Left cardiac atrium (tissue), 4 donors: Measurements from ENCODE around the gene PSMD13. TPM values are rescaled to one million over a fixed set of nuclear protein-coding genes. Genes with fewer than 3 reads are reported as not detected.
"Not testable (repeated sequence)": the region's sequence is repeated elsewhere in the genome, so short reads cannot be mapped to it uniquely, and the experiment has no call there.

Experiments
- ATAC-seq, 2 donors: fragments of 200-7000 bp; cut with Tn5 transposase; one replicate each; pipeline ENCODE4 v1.9.1; 2020; ENCODE audit warnings: mild to moderate bottlenecking in 2 of 2, moderate library complexity in 2 of 2
- DNase-seq: peaks from one replicate; pipeline ENCODE4 v3.0.0-alpha.2; 2020
- intact Hi-C, 2 donors: fragments of 100-400 bp; cut with DNase I; formaldehyde crosslinking; loops; one replicate each; pipeline versions ENCODE4 v1.14.1 to v1.15.1; 2022 to 2023
- total RNA-seq, 2 donors: library from RNA; stranded (reverse); fragmentation: NEBNext Ultra II Directional; extraction: Animal tissue kit (Norgen Biotek cat#: 25700); gene quantifications; one replicate each; pipeline ENCODE4 v1.2.1, GENCODE V29; 2021
- donor health status: DM: no; HTN: yes; CAD: no.
- donor health status: DM: no; HTN: yes; CAD: no; lungs with severe emphysema.
- donor health status: DM: yes; HTN: yes; CAD: no.
- donor health status: Dilated cardiomyopathy.

PSMD13 gene
- total RNA-seq, 2 donors from 2014 or later: 75.5 to 87.3 TPM

DNA sequence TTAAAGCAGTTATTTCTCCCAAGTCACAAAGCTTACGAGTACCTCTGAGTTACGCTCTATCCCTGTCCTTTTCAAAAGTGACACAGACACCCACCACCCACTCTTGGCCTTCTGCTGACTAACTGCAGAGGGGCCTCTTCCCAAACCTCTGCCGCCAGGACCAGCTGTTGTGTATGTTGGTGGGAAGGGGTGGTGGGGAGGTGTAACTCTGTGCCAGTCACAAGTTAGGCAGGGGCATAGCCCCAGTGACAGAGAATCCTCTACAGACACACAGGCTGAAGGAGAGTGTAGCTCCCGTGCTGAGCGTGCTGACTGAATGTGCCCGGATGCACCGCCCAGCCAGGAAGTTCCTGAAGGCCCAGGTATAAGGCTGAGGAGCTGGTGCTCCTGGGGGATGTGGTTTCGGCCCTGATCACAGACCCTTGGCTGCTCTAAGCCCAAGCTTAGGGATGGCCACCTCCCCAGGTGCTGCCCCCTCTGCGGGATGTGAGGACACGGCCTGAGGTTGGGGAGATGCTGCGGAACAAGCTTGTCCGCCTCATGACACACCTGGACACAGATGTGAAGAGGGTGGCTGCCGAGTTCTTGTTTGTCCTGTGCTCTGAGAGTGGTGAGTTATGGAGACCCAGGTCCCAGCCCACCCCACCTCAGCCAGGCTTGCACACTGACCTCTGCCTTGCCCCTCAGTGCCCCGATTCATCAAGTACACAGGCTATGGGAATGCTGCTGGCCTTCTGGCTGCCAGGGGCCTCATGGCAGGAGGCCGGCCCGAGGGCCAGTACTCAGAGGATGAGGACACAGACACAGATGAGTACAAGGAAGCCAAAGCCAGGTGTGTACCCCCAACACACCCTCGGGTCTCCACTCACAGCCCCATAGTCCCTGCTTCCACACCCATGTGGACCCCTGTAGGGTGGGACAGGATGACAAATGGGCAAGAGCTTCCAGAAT is 24.4 kb upstream of the PSMD13 start:
- intact Hi-C loops: no loop called here
- no peak for ATAC-seq

DNA sequence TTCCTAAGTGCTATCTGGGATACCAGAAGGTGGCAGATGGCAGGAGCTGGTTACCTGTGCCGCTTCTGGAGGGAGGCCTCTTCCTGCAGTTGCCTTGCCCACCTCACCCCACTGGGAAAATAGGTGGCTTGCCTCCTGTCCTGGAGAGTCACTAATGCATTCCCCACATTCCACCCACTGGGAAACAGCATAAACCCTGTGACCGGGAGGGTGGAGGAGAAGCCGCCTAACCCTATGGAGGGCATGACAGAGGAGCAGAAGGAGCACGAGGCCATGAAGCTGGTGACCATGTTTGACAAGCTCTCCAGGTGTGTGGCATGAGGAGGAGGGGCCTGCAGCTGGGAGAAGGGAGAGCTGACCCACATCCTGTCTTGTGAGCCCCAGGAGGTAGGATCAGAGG is 23.7 kb upstream of the PSMD13 start:
- ATAC-seq (no peak), DNase-seq (no peak)
- intact Hi-C loops: no loop called here

More for the DNA sequence above, 24.4 kb upstream of the PSMD13 start:
- DNase-seq: no peak

DNA sequence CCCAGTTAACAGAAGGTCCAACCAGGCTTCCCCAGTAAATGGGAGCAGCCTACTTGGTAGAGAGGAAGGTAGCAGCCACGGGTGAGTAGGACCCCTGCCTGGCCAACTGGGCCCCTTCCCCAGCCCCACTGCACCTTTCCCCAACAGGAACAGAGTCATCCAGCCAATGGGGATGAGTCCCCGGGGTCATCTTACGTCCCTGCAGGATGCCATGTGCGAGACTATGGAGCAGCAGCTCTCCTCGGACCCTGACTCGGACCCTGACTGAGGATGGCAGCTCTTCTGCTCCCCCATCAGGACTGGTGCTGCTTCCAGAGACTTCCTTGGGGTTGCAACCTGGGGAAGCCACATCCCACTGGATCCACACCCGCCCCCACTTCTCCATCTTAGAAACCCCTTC is 22.7 kb upstream of the PSMD13 start:
- intact Hi-C loops: no loop called here
- DNase-seq: no peak

DNA sequence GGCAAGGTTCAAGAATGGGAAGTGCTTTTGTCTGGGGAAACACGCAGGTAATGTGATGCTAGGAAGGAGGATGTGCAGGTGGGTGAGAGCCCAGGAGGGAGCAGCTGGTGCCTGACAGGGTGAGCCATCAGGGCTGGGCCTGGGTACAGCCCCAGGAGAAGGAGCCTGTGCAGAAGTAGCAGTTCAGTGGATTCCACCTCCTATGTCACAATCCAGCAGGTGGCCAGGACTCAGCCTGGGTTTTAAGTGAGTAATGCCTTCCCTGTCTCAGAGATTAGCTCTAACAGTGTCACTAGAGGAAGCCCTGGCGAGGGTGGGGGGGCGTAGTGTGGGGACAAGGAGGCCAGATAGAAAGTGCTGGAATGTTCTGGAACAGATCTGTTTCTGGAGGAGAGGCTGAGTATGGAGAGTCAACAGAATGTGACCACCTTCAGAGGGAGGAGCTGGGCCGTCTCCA is 21.2 kb upstream of the PSMD13 start:
- intact Hi-C loops: no loop called here
- DNase-seq (no peak), ATAC-seq (no peak)

More for the DNA sequence above, 22.7 kb upstream of the PSMD13 start:
- ATAC-seq: no peak

DNA sequence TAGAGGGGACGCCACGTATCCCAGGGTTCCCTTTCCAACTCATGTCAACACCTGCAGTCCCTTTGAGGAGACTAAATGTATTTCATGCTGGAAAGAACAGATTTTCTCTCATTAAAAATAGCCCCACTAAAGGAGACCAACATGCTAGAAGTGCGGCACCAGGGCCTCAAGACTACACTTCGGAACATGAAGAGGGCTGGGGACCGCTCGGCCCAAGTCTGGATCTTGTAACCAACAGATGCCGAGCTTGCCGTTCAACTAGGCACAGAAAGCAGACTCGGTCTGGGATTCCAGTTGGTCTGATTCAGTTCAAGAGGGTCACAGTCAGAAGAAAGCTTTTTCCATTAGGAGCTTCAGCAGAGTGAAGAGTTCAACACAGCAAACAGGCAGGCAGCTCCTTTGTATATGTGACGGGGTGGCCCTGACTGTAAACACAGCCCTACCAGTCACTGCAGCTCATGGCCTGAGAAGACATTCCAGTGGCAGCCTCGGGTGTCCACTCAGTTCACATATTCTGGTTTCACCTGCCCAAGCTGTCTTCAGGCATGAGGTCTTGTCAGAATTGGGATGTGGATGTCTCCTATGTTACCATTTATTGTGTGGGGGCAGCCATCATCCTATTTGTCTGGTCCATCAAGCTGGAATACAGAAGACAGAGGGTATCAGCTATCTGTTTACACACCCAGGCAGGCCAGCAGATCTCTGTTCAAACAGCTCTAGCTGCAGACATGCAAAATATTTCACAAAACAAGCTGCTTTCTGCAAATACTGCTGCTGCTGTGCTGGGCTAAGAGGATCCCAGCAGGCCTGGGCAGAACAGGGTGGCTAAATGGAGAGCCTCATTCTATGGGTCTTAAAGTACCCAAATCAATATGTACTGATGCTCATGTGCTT is 20.4 kb upstream of the PSMD13 start:
- DNase-seq (no peak), ATAC-seq (no peak)
- intact Hi-C loops: no loop called here

DNA sequence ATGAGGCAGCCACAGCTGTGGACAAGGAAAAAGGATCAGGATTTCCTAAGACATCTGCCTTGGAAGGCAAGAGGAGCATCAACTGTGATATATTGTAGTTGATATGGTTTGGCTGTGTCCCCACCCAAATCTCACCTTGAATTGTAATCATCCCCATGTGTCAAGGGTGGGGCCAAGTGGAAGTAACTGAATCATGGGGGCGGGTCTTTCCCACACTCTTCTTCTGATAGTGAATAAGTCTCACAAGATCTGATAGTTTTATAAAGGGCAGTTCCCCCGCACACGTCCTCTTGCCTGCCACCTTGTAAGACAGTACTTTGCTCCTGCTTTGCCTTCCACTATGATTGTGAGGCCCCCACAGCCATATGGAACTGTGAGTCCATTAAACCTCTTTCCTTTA is 19.1 kb upstream of the PSMD13 start:
- DNase-seq (no peak), ATAC-seq (no peak)
- intact Hi-C loops: no loop called here

DNA sequence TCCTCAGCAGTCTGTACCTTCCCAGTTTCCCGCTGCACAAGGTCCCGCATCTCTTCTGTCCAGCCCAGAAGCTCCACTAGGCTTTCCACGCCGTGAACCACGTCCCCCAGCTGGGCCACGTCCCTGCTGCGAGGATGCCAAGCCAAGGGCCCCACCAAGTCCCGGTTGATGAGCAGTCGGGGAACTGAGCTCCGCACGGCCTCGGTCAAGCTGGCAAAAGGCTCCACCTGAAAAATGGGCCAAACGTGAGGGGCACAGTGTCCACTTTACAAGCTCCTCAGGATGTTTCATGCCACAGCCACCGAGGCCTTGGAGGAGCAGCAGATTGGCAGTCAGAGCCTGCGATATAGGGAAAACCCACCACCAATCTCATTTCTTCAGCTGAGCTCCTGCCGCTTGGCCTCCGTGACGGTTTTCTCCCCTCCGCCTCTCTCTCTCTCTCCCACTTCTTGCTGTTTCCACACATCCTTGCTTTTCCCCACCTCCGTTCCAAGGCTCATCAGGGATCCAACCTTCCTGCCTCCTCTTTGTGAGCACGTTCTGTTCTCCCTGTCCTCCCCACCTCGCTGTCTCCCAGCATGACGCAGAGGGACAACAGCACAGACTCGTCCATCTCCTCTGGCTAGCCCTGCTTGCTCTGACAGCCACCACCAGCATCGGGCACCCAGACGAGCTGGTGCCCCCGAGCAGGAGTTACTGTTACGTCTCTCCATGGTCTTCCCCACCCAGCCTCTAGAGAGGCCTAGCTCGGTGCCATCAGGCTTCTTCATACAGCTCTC is 17.8 kb upstream of the PSMD13 start:
- no peak for DNase-seq
- intact Hi-C loops: no loop called here
- ATAC-seq: no peak

GRCh38 chr11:220641-221215 is 16.0 kb upstream of the PSMD13 start:
- intact Hi-C loops, DNase-seq: not testable (repeated sequence)
- peak in 1 of 2 donors; percentile 68 for ATAC-seq

GRCh38 chr11:221539-221938 is 15.2 kb upstream of the PSMD13 start:
- intact Hi-C loops: no loop called here
- peak in 1 of 2 donors; percentile 10 for ATAC-seq

DNA sequence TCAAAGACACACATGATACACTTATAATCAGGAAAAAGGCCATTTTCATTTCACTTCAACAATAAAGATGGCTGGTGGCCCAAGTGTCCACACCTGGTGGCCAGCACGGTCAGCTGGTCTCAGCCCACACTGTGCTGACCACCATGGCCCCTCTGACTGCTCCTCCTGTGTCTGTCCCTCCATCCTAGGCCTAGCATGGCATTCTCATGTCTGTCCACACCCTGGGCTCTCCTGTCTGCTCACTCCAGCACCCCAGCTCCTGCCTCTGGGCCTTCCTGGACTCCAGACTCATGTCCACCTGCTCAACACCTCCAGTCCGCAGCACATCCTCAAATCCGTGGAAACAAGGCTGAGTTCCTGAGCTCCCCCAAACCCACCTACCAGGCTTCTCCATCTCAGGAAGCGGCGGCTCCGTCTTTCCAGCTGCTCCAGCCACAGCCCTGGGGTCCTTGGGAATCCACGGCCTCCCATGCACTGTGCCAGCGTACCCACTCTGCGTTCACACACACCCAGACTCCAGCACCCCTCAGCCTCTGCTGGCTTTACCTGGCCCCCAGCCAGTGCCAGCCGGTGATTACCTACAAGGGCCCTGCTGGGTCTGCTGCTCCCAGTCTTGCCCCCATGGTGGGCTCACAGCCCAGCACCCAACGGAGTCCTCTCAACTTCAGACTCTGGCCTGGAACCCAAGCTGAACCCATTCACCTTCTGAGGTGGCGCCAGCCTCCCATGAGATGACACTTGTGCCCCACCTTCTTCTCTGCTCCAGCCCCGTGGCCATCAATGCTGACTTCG is 14.6 kb upstream of the PSMD13 start:
- ATAC-seq: peak in 1 of 2 donors; percentile 7
- DNase-seq: no peak
- intact Hi-C loops: no loop called here

More at GRCh38 chr11:221539-221938, 15.2 kb upstream of the PSMD13 start:
- DNase-seq: no peak

- ATAC-seq (peak in 1 of 2 donors; percentile 38), DNase-seq (no peak)
- intact Hi-C loops: no loop called here
Measured at GRCh38 chr11:223026-223789, 13.6 kb upstream of the PSMD13 start.

- intact Hi-C loops: no loop called here
- ATAC-seq (no peak), DNase-seq (no peak)
Measured at GRCh38 chr11:223884-224283, 12.9 kb upstream of the PSMD13 start.

GRCh38 chr11:224424-224823 is 12.4 kb upstream of the PSMD13 start:
- intact Hi-C loops: no loop called here
- no peak for ATAC-seq

GRCh38 chr11:225734-226453 is 10.9 kb upstream of the PSMD13 start:
- no peak for ATAC-seq
- no peak for DNase-seq
- intact Hi-C loops: no loop called here

More at GRCh38 chr11:224424-224823, 12.4 kb upstream of the PSMD13 start:
- no peak for DNase-seq

GRCh38 chr11:227824-228379 is 8.9 kb upstream of the PSMD13 start:
- ATAC-seq (no peak), DNase-seq (no peak)
- intact Hi-C loops: no loop called here

GRCh38 chr11:230431-230830 is 6.3 kb upstream of the PSMD13 start:
- ATAC-seq (no peak), DNase-seq (no peak)
- intact Hi-C loops: loop anchor here in 1 of 2 donors (10.0 kb wide), 1 partner anchor 64 kb away; the partner anchor contains the start of gene IFITM5
